Liver (tissue), 9 donors: ENCODE data around the gene WDR20. TPM values are rescaled to one million over a fixed set of nuclear protein-coding genes. Genes with fewer than 3 reads are reported as not detected.

Experiments used
- DNase-seq: peaks from one replicate; pipeline ENCODE4 v3.0.0-alpha.2; 2017; ENCODE audit warnings: low spot score
- H3K27ac ChIP-seq, 2 donors: one replicate each; pipeline ENCODE4 v1.7.0; 2013; ENCODE audit warnings: inconsistent platforms in 2 of 2, low read length in 2 of 2, control low read depth in 1 of 2, low read depth in 1 of 2, mild to moderate bottlenecking in 1 of 2
- H3K27me3 ChIP-seq, 4 donors: one replicate each; pipeline versions ENCODE4 v1.6.1 to v1.7.0; 2013; ENCODE audit warnings: low read length in 3 of 4, inconsistent platforms in 1 of 4, mild to moderate bottlenecking in 1 of 4, moderate library complexity in 1 of 4; ENCODE audit not compliant: control insufficient read depth in 4 of 4, insufficient read depth in 4 of 4
- H3K36me3 ChIP-seq, 4 donors: one replicate each; pipeline versions ENCODE4 v1.6.1 to v1.7.0; 2013; ENCODE audit warnings: low read length in 3 of 4, mild to moderate bottlenecking in 3 of 4, low read depth in 1 of 4, moderate library complexity in 1 of 4; ENCODE audit not compliant: control insufficient read depth in 4 of 4, insufficient read depth in 3 of 4
- H3K4me1 ChIP-seq, 4 donors: one replicate each; pipeline versions ENCODE4 v1.6.1 to v1.7.0; 2013; ENCODE audit warnings: low read length in 3 of 4, mild to moderate bottlenecking in 3 of 4, moderate library complexity in 1 of 4; ENCODE audit not compliant: control insufficient read depth in 4 of 4, insufficient read depth in 4 of 4
- H3K4me3 ChIP-seq, 3 donors: one replicate each; pipeline versions ENCODE4 v1.6.1 to v1.7.0; 2013; ENCODE audit warnings: low read length in 3 of 3, control low read depth in 1 of 3, low read depth in 1 of 3, mild to moderate bottlenecking in 1 of 3
- H3K9ac ChIP-seq, 2 donors: one replicate each; pipeline ENCODE4 v1.7.0; 2013; ENCODE audit warnings: low read length in 2 of 2, mild to moderate bottlenecking in 2 of 2, moderate library complexity in 2 of 2, control low read depth in 1 of 2, low read depth in 1 of 2
- H3K9me3 ChIP-seq, 4 donors: one replicate each; pipeline versions ENCODE4 v1.6.1 to v1.7.0; 2013; ENCODE audit warnings: low read length in 3 of 4; ENCODE audit not compliant: control insufficient read depth in 4 of 4
- EGR1 ChIP-seq, 2 donors: IDR thresholded peaks; 2 replicates each; pipeline ENCODE4 v1.6.1; 2016 to 2018; ENCODE audit warnings: antibody characterized with exemption in 2 of 2, low read depth in 2 of 2
- FOXA2 ChIP-seq: IDR thresholded peaks from 2 replicates; pipeline ENCODE4 v1.6.1; 2016; ENCODE audit warnings: antibody characterized with exemption
- GABPA ChIP-seq, 2 donors: IDR thresholded peaks in 1 of 2; conservative IDR thresholded peaks in 1 of 2; 2 replicates each; pipeline ENCODE4 v1.6.1; 2016; ENCODE audit warnings: antibody characterized with exemption in 2 of 2, mild to moderate bottlenecking in 1 of 2, moderate library complexity in 1 of 2
- HNF4A ChIP-seq, 2 donors: conservative IDR thresholded peaks; 2 replicates each; pipeline ENCODE4 v1.6.1; 2016; ENCODE audit warnings: antibody characterized with exemption in 2 of 2, mild to moderate bottlenecking in 2 of 2
- JUND ChIP-seq, 2 donors: IDR thresholded peaks; 2 replicates each; pipeline ENCODE4 v1.6.1; 2016; ENCODE audit warnings: antibody characterized with exemption in 2 of 2
- MAX ChIP-seq: IDR thresholded peaks from 2 replicates; pipeline ENCODE4 v1.6.1; 2016; ENCODE audit warnings: antibody characterized with exemption
- NR2F2 ChIP-seq: IDR thresholded peaks from 2 replicates; pipeline ENCODE4 v1.6.1; 2016; ENCODE audit warnings: antibody characterized with exemption
- SP1 ChIP-seq: IDR thresholded peaks from 2 replicates; pipeline ENCODE4 v1.6.1; 2018; ENCODE audit warnings: antibody characterized with exemption, mild to moderate bottlenecking
- TAF1 ChIP-seq: conservative IDR thresholded peaks from 2 replicates; pipeline ENCODE4 v1.6.1; 2016; ENCODE audit warnings: antibody characterized with exemption, mild to moderate bottlenecking
- YY1 ChIP-seq: IDR thresholded peaks from 2 replicates; pipeline ENCODE4 v1.6.1; 2016; ENCODE audit warnings: antibody characterized with exemption, mild to moderate bottlenecking
- WGBS: extraction: QIAGEN DNeasy Blood & Tissue Kit; methylation state at CpG from one replicate; pipeline ENCODE4 v1.1.7; 2013; 5-methylcytosine and 5-hydroxymethylcytosine counted together
- polyA plus RNA-seq, 2 donors: library from polyadenylated mRNA; stranded (reverse) in 1 of 2; unstranded in 1 of 2; fragments of 200-250 nt in 1 of 2; fragments of >200 nt in 1 of 2; fragmentation: Nextera tagmentation in 1 of 2; extraction: Ambion mirVana in 1 of 2; gene quantifications; one replicate each; pipeline versions ENCODE4 v1.2.1 to v1.2.3, GENCODE V29; 2013 to 2015
- total RNA-seq, 2 donors: library from RNA; depleted of rRNA; stranded (reverse); fragments of >200 nt; gene quantifications; one replicate each; pipeline ENCODE4 v1.2.3, GENCODE V29; 2014
- TF ChIP-seq, protein P1 (sequence below): IDR thresholded peaks from 2 replicates; pipeline ENCODE4 v1.6.1; 2016; ENCODE audit warnings: antibody characterized with exemption
- TF ChIP-seq, protein P2 (sequence below): IDR thresholded peaks from 2 replicates; pipeline ENCODE4 v1.6.1; 2016; ENCODE audit warnings: antibody characterized with exemption, mild to moderate bottlenecking
- TF ChIP-seq, protein P3 (sequence below): IDR thresholded peaks from 2 replicates; pipeline ENCODE4 v1.6.1; 2016; ENCODE audit warnings: antibody characterized with exemption
- TF ChIP-seq, protein P4 (sequence below): fragments of 150-350 bp; IDR thresholded peaks from 2 replicates; pipeline ENCODE4 v1.5.1; 2017; ENCODE audit warnings: improper control_type of control experiment, low read depth, low read length; ENCODE audit not compliant: missing input control
- donor health status: healthy.
- donor health status: healthy.
- donor health status: healthy.
- donor health status: healthy.
- donor health status: healthy.

The WDR20 gene
- total and polyA plus RNA-seq, 4 donors, result 6.5 to 18.5 (median 11.0) TPM

DNA sequence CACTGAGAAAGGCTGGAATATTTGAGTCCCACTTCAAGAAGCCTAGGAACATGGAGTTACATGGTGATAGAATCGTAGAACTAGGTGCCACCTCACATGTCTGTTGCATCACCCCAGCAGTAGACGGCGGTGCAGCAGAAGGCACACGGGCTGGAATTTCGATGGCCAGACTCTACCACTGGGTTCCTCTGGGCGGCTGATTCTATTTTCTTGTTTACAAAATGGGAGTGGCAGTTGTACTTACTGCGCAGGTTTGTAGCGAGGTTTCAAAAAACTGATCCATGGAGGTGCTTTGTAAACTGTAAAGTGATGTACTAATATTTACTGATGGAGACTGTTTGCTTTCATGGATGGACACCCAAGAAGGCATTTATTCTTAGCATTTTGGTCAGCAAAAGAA is 45.7 kb downstream of the WDR20 start:
- DNase-seq, result no peak
- 68% methylated on average over 8 of the region's 8 CpGs for WGBS
- Histone ChIP-seq H3K36me3 (no peaks in the 10 kb centered on the region), H3K9ac (no peak overlapping the region), H3K9me3 (no peaks in the 10 kb centered on the region), H3K4me1 (peaks cover 0 to 7% (median 2%) of the 10 kb centered on the region in 4 donors), H3K4me3 (no peak overlapping the region), H3K27me3 (no peaks in the 10 kb centered on the region), H3K27ac (no peak overlapping the region)
- TF ChIP-seq FOXA2, result no peak
- TF ChIP-seq, protein P1, sequence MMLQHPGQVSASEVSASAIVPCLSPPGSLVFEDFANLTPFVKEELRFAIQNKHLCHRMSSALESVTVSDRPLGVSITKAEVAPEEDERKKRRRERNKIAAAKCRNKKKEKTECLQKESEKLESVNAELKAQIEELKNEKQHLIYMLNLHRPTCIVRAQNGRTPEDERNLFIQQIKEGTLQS, result peak; percentile 75

GRCh38 chr14:102187044-102187443 is 47.3 kb downstream of the WDR20 start:
- DNase-seq, result no peak
- H3K9me3 ChIP-seq, result no peaks in the 10 kb centered on the region
- TF ChIP-seq TAF1, result no peak
- no peak for TF ChIP-seq HNF4A (conservative IDR thresholded peaks at IDR 0.05)
- no peak for TF ChIP-seq GABPA (IDR thresholded peaks at IDR 0.05 in 1 of 2, conservative IDR thresholded peaks at IDR 0.05 in 1 of 2)
- TF ChIP-seq JUND (IDR thresholded peaks at IDR 0.05), result no peak
- TF ChIP-seq, protein P2, sequence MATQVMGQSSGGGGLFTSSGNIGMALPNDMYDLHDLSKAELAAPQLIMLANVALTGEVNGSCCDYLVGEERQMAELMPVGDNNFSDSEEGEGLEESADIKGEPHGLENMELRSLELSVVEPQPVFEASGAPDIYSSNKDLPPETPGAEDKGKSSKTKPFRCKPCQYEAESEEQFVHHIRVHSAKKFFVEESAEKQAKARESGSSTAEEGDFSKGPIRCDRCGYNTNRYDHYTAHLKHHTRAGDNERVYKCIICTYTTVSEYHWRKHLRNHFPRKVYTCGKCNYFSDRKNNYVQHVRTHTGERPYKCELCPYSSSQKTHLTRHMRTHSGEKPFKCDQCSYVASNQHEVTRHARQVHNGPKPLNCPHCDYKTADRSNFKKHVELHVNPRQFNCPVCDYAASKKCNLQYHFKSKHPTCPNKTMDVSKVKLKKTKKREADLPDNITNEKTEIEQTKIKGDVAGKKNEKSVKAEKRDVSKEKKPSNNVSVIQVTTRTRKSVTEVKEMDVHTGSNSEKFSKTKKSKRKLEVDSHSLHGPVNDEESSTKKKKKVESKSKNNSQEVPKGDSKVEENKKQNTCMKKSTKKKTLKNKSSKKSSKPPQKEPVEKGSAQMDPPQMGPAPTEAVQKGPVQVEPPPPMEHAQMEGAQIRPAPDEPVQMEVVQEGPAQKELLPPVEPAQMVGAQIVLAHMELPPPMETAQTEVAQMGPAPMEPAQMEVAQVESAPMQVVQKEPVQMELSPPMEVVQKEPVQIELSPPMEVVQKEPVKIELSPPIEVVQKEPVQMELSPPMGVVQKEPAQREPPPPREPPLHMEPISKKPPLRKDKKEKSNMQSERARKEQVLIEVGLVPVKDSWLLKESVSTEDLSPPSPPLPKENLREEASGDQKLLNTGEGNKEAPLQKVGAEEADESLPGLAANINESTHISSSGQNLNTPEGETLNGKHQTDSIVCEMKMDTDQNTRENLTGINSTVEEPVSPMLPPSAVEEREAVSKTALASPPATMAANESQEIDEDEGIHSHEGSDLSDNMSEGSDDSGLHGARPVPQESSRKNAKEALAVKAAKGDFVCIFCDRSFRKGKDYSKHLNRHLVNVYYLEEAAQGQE, result no peak
- no peak for TF ChIP-seq SP1
- TF ChIP-seq, protein P3, sequence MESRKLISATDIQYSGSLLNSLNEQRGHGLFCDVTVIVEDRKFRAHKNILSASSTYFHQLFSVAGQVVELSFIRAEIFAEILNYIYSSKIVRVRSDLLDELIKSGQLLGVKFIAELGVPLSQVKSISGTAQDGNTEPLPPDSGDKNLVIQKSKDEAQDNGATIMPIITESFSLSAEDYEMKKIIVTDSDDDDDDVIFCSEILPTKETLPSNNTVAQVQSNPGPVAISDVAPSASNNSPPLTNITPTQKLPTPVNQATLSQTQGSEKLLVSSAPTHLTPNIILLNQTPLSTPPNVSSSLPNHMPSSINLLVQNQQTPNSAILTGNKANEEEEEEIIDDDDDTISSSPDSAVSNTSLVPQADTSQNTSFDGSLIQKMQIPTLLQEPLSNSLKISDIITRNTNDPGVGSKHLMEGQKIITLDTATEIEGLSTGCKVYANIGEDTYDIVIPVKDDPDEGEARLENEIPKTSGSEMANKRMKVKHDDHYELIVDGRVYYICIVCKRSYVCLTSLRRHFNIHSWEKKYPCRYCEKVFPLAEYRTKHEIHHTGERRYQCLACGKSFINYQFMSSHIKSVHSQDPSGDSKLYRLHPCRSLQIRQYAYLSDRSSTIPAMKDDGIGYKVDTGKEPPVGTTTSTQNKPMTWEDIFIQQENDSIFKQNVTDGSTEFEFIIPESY, result no peak
- TF ChIP-seq MAX, result no peak
- TF ChIP-seq, protein P1, result no peak
- TF ChIP-seq EGR1 (IDR thresholded peaks at IDR 0.05; ENCODE audit: low read depth in 2 of 2), result no peak
- TF ChIP-seq NR2F2, result no peak
- no peak for TF ChIP-seq FOXA2
- no peak for TF ChIP-seq YY1
- TF ChIP-seq, protein P4, sequence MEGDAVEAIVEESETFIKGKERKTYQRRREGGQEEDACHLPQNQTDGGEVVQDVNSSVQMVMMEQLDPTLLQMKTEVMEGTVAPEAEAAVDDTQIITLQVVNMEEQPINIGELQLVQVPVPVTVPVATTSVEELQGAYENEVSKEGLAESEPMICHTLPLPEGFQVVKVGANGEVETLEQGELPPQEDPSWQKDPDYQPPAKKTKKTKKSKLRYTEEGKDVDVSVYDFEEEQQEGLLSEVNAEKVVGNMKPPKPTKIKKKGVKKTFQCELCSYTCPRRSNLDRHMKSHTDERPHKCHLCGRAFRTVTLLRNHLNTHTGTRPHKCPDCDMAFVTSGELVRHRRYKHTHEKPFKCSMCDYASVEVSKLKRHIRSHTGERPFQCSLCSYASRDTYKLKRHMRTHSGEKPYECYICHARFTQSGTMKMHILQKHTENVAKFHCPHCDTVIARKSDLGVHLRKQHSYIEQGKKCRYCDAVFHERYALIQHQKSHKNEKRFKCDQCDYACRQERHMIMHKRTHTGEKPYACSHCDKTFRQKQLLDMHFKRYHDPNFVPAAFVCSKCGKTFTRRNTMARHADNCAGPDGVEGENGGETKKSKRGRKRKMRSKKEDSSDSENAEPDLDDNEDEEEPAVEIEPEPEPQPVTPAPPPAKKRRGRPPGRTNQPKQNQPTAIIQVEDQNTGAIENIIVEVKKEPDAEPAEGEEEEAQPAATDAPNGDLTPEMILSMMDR, result no peak
- WGBS, result 87% methylated on average over 3 of the region's 3 CpGs
- H3K27ac ChIP-seq, result no peak overlapping the region
- H3K4me1 ChIP-seq, result peaks cover 0 to 12% (median 5%) of the 10 kb centered on the region in 4 donors
- no peaks in the 10 kb centered on the region for H3K36me3 ChIP-seq
- H3K9ac ChIP-seq, result no peak overlapping the region
- no peak overlapping the region for H3K4me3 ChIP-seq
- no peaks in the 10 kb centered on the region for H3K27me3 ChIP-seq
